Pancreas (tissue), 10 donors: ENCODE results near the gene SETBP1. TPM values are rescaled to one million over a fixed set of nuclear protein-coding genes. Genes with fewer than 3 reads are reported as not detected.
A peak's percentile ranks its signal among the peaks of the same experiment; 100 is the strongest.

Source experiments
- ATAC-seq, 4 donors: fragments of 200-7000 bp; cut with Tn5 transposase; one replicate each; pipeline versions ENCODE4 v1.8.0 to v1.9.1; 2020; ENCODE audit warnings: mild to moderate bottlenecking in 4 of 4, moderate library complexity in 4 of 4
- DNase-seq, 6 donors: peaks; one replicate each; pipeline ENCODE4 v3.0.0-alpha.2; 2020
- FAIRE-seq: peaks from 2 replicates; lab custom pipeline; 2012; peaks lifted over from hg19 to GRCh38; lab: Jason Lieb, UNC
- H3K27ac ChIP-seq, 4 donors: fragments of 200-600 bp; sonication (generic); 1 replicate in 3 of 4; 2 replicates in 1 of 4; pipeline versions ENCODE4 v1.5.0 to v1.8.0; 2020
- H3K27me3 ChIP-seq, 4 donors: fragments of 200-600 bp; one replicate each; pipeline ENCODE4 v1.8.0; 2021
- H3K36me3 ChIP-seq, 3 donors: fragments of 200-600 bp; sonication (generic) in 1 of 3; one replicate each; pipeline versions ENCODE4 v1.5.0 to v1.8.0; 2020 to 2021
- H3K4me1 ChIP-seq, 3 donors: fragments of 200-600 bp; one replicate each; pipeline ENCODE4 v1.8.0; 2021
- H3K4me3 ChIP-seq, 4 donors: fragments of 200-600 bp; sonication (generic) in 2 of 4; one replicate each; pipeline versions ENCODE4 v1.5.0 to v1.8.0; 2020 to 2021
- H3K9me3 ChIP-seq, 4 donors: fragments of 200-600 bp; one replicate each; pipeline ENCODE4 v1.8.0; 2021
- CTCF ChIP-seq, 4 donors: fragments of 200-600 bp; sonication (generic) in 3 of 4; IDR thresholded peaks; one replicate each; pipeline versions ENCODE4 v1.5.0 to v1.8.0; 2021; ENCODE audit warnings: antibody characterized with exemption in 4 of 4
- WGBS, 2 donors: extraction: QIAGEN DNeasy Blood & Tissue Kit; methylation state at CpG; one replicate each; pipeline ENCODE4 v1.1.7; 2013; 5-methylcytosine and 5-hydroxymethylcytosine counted together
- intact Hi-C, 3 donors: fragments of 100-400 bp; cut with DNase I; formaldehyde crosslinking; loops; one replicate each; pipeline versions ENCODE4 v1.11.1 to v1.14.2; 2022
- polyA plus RNA-seq, 2 donors: library from polyadenylated mRNA; stranded (reverse); fragments of 200-250 nt; gene quantifications; one replicate each; pipeline ENCODE4 v1.2.3, GENCODE V29; 2013
- total RNA-seq, 6 donors: library from RNA; stranded (reverse); fragmentation: NEBNext Ultra II Directional in 4 of 6; extraction: Animal tissue kit (Norgen Biotek cat#: 25700) in 4 of 6; gene quantifications; one replicate each; pipeline versions ENCODE4 v1.2.1 to v1.2.4, GENCODE V29; 2021 to 2023
- donor health status: healthy with polysubstance abuse.
- donor health status: DM: no; HTN: no; CAD: no; lungs with moderate emphysema.
- donor health status: DM: no; HTN: no; CAD: no.
- donor health status: control.
- donor health status: control.
- donor health status: Bipolar disorder and iron deficiency.
- donor health status: DM: yes; HTN: yes; CAD: no.
- donor health status: DM: no; HTN: no; CAD: no.
- donor health status: DM: no; HTN: no; CAD: no.
- donor health status: DM: yes; HTN: yes; CAD: no.

The SETBP1 gene
- total and polyA plus RNA-seq, 8 donors: 3.9 to 24.0 (median 18.1) TPM

- Histone ChIP-seq H3K4me1 (peaks cover 14 to 29% (median 17%) of the 10 kb centered on the region in 3 donors), H3K27me3 (no peaks in the 10 kb centered on the region), H3K36me3 (no peaks in the 10 kb centered on the region), H3K27ac (no peak overlapping the region), H3K4me3 (no peak overlapping the region), H3K9me3 (no peaks in the 10 kb centered on the region)
- no peak for FAIRE-seq
- ATAC-seq: no peak
- intact Hi-C loops: no loop called here
- no peak for DNase-seq
- WGBS, 2 donors: 47 to 55% methylated on average over 2 of the region's 2 CpGs
- no peak for TF ChIP-seq CTCF (IDR thresholded peaks at IDR 0.05)
These were observed 213.3 kb downstream of the SETBP1 start for GRCh38 chr18:44893966-44894365.

DNA sequence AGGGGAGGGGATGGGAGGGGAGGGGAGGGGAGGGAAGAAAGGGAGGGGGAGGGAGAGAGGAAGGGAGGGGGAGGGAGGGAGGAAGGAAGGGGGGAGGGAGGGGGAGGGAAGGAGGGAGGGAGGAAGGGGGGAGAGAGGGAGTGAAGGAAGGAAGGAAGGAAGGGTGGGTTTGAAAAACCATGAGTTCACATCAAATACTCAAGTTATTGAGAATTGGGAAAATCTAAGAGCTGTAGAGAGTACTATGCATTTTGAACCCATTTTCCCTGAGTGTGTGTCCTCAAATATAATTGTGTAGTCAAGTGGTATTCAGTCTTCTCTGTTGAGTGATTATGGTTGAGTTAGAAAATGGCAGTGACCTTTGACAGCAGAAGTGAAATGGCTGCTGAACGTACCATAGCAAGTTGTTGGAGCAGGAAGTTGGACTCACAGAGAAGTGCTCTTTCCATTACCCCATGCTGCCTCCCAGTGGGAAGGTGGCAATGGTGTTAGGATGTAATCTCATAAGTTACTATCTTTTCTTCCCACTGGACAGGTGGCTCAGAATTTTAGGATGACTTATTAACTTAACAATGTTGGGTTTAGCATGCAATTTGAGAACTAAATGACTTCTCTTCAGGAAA, 214.6 kb downstream of the SETBP1 start:
- no peaks in the 10 kb centered on the region for H3K27me3 ChIP-seq
- FAIRE-seq (no peak), ATAC-seq (peak; percentile 28 to 68 (median 62)), DNase-seq (peak in 3 of 6 donors; percentile 40 to 62 (median 47))
- H3K4me1 ChIP-seq: peaks cover 14 to 32% (median 17%) of the 10 kb centered on the region in 3 donors
- intact Hi-C loops: no loop called here
- no peaks in the 10 kb centered on the region for H3K36me3 ChIP-seq
- no peak overlapping the region for H3K27ac ChIP-seq
- no peaks in the 10 kb centered on the region for H3K9me3 ChIP-seq
- no peak overlapping the region for H3K4me3 ChIP-seq
- 10 to 17% methylated on average over 1 of the region's 1 CpG for WGBS, 2 donors
- peak in 2 of 4 donors; percentile 12 to 17 for TF ChIP-seq CTCF (IDR thresholded peaks at IDR 0.05)

- TF ChIP-seq CTCF (IDR thresholded peaks at IDR 0.05): no peak
- intact Hi-C loops: no loop called here
- peak in 4 of 6 donors; percentile 58 to 83 (median 80) for DNase-seq
These were observed 216.2 kb downstream of the SETBP1 start for GRCh38 chr18:44896846-44897245.

DNA sequence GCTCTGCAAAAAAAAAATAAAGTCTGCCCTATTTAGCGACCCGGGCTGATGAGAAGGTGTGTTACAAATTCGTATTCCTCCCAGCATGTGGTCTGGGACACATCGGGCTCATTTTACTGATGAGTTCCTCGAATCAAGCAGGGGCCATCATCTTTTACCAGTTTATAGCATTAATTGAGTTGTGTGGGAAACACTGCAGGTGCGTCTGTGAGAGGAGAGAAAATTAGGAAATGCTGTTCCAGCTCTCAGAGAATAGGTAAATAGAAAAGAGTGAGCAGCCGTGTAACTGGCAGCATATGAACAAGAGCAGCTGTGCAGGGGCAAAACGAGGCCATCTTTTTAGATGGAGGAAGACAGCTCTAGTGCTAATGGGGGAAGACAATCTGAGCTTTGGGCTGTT, 216.7 kb downstream of the SETBP1 start:
- FAIRE-seq: no peak
- H3K27me3 ChIP-seq: no peaks in the 10 kb centered on the region
- peak in 4 of 6 donors; percentile 69 to 89 (median 84) for DNase-seq
- WGBS, 2 donors: 33 to 39% methylated on average over 8 of the region's 8 CpGs
- ATAC-seq: peak; percentile 78 to 86 (median 85)
- H3K36me3 ChIP-seq: no peaks in the 10 kb centered on the region
- no peak for TF ChIP-seq CTCF (IDR thresholded peaks at IDR 0.05)
- peak overlapping the region in 2 of 4 donors; percentile 2 to 27 for H3K4me3 ChIP-seq
- peaks cover 14 to 37% (median 17%) of the 10 kb centered on the region in 3 donors for H3K4me1 ChIP-seq
- peak overlapping the region; percentile 51 to 76 (median 68) for H3K27ac ChIP-seq
- no peaks in the 10 kb centered on the region for H3K9me3 ChIP-seq
- intact Hi-C loops: no loop called here

More at GRCh38 chr18:44896846-44897245, 216.2 kb downstream of the SETBP1 start:
- Histone ChIP-seq H3K4me1 (peaks cover 14 to 37% (median 17%) of the 10 kb centered on the region in 3 donors), H3K36me3 (no peaks in the 10 kb centered on the region), H3K27me3 (no peaks in the 10 kb centered on the region), H3K4me3 (peak overlapping the region in 2 of 4 donors; percentile 2 to 27), H3K27ac (peak overlapping the region; percentile 51 to 76 (median 68)), H3K9me3 (no peaks in the 10 kb centered on the region)
- ATAC-seq (peak; percentile 86 to 92 (median 88)), FAIRE-seq (no peak)
- 41 to 45% methylated on average over 6 of the region's 6 CpGs for WGBS, 2 donors

- TF ChIP-seq CTCF (IDR thresholded peaks at IDR 0.05): no peak
- Histone ChIP-seq H3K9me3 (no peaks in the 10 kb centered on the region), H3K4me1 (peaks cover 14 to 37% (median 17%) of the 10 kb centered on the region in 3 donors), H3K4me3 (no peak overlapping the region), H3K27me3 (no peaks in the 10 kb centered on the region), H3K27ac (peak overlapping the region; percentile 34 to 76 (median 60)), H3K36me3 (no peaks in the 10 kb centered on the region)
- intact Hi-C loops: no loop called here
- ATAC-seq (peak in 3 of 4 donors; percentile 4 to 24 (median 17)), DNase-seq (no peak), FAIRE-seq (no peak)
These were observed 217.1 kb downstream of the SETBP1 start for GRCh38 chr18:44897816-44898215.
